ENCODE measurements around the gene PAX6.

PAX6 gene

DNA sequence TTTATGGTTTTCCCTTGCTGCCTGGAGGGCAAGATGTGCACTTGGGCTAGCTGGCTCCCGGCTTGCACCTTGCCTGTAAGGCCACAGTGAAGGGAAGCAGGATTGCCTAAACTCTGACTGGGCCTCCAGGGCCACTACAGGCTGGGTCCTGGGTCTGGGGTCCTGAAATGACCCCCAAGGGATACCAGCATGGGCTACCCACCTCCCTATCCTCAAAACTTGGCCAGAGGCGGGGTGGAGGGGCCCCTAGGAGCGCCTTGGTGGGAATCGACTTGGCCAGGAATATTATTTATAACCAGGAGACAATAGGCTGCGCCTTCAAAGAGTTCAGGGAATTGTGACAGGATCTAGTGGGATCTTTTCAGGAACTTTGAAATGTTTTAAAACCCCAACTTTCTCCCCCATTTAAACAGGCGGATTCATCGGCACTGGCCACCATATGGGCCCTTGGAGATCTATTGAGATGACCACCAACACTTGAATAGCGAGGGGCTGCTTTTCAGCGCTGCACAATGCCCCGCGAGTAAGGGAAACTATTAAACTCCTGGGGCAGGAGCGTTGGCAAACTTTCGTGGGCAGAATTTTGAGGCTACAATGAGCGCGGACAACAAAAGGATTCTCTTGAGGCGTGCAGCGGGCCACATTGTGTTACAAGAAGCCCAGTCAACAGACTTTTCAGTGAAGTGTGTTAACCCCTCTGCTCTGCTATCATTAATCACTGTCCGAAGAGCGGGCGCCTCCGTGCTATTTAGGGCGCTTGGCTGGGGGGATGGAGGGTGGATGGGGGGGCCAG lies 15.2 kb downstream of the PAX6 start:
- Histone ChIP-seq H3K4me1 (ENCODE audit: insufficient read depth, low read length) (no peaks in the 10 kb centered on the region), H3K36me3 (ENCODE audit: insufficient read depth, low read length) (peaks cover 92% of the 10 kb centered on the region), H3K9me3 (ENCODE audit: low read length) (peaks cover 21% of the 10 kb centered on the region), H2AFZ (ENCODE audit: low read depth, low read length) (no peak overlapping the region), H3K4me3 (ENCODE audit: low read length) (no peak overlapping the region), H3K27me3 (ENCODE audit: insufficient read depth, low read length) (no peaks in the 10 kb centered on the region)

DNA sequence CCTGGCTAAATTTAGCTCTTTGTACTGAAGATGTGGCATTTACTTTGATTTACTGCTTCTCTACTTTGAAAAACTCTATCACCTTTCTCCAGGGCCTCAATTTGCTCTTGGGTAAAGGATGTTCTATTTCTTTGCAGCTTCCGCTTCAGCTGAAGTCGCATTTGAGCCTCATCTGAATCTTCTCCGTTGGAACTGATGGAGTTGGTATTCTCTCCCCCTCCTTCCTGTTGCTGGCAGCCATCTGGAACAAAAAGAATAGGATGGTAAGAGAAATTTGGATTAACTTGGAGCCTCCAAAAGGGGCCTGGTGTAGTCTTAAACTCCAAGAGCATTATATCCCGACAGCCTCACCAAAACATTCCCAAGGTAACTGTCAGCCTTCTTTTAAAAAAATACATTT lies 16.6 kb downstream of the PAX6 start:
- peaks cover 92% of the 10 kb centered on the region for H3K36me3 ChIP-seq (ENCODE audit: insufficient read depth, low read length)
- peaks cover 10% of the 10 kb centered on the region for H3K9me3 ChIP-seq (ENCODE audit: low read length)
- no peak overlapping the region for H3K4me3 ChIP-seq (ENCODE audit: low read length)
- no peaks in the 10 kb centered on the region for H3K27me3 ChIP-seq (ENCODE audit: insufficient read depth, low read length)
- no peak overlapping the region for H2AFZ ChIP-seq (ENCODE audit: low read depth, low read length)
- no peaks in the 10 kb centered on the region for H3K4me1 ChIP-seq (ENCODE audit: insufficient read depth, low read length)

DNA sequence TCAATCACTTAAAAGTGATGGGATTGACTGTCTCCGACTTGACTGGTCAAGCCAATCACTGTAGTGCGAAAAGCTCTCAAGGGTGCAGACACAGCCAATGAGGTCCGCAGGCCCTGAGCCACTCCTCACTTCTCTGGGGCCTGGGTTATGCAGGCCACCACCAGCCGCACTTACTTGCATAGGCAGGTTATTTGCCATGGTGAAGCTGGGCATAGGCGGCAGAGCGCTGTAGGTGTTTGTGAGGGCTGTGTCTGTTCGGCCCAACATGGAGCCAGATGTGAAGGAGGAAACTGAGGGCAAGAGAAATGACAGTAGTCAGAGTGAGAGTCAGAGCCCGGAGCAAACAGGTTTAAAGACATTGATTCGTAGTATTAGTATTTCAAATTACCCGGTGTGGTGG lies 17.9 kb downstream of the PAX6 start:
- Histone ChIP-seq H3K36me3 (ENCODE audit: insufficient read depth, low read length) (peaks cover 87% of the 10 kb centered on the region), H3K4me3 (ENCODE audit: low read length) (no peak overlapping the region), H3K27me3 (ENCODE audit: insufficient read depth, low read length) (no peaks in the 10 kb centered on the region), H2AFZ (ENCODE audit: low read depth, low read length) (no peak overlapping the region), H3K4me1 (ENCODE audit: insufficient read depth, low read length) (peaks cover 13% of the 10 kb centered on the region), H3K9me3 (ENCODE audit: low read length) (no peaks in the 10 kb centered on the region)

DNA sequence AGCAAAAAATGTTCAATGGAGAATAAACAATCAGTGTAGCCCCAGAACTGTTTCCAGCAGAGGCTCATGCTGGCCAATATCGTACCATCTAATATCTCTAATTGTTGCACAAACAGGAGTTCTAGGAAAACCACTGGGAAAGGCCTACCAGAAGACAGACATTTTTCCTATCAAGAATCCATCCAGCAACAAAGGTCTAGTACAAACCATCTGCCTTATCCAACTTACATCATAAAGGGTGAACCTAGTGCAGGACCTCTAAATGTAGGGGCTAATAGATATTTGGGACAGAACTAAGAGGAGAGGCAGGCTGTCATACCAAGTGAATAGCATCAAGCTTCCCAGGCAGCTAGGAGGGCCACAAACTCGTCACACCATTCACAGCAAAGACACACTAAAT lies 18.7 kb downstream of the PAX6 start:
- Histone ChIP-seq H3K4me1 (ENCODE audit: insufficient read depth, low read length) (peaks cover 21% of the 10 kb centered on the region), H2AFZ (ENCODE audit: low read depth, low read length) (no peak overlapping the region), H3K9me3 (ENCODE audit: low read length) (no peaks in the 10 kb centered on the region), H3K4me3 (ENCODE audit: low read length) (no peak overlapping the region), H3K36me3 (ENCODE audit: insufficient read depth, low read length) (peaks cover 79% of the 10 kb centered on the region), H3K27me3 (ENCODE audit: insufficient read depth, low read length) (no peaks in the 10 kb centered on the region)

DNA sequence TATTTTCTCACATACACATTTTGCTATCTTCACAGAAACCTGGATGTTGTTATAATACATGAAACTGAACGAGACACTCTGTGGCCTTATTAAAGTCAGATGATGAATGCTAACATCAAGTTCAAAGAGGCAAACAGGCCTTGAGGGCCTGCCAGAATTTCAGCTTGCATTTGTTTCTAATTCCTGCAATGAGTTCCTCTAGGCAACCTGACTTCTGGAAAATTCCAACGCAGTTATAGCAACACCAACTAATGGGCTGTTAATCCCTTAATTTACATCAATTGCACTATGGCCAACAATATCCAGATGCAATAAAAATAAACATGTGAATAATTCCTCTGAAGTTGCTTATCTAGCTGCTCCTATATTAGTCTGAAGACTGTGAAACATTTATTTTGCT lies 19.1 kb downstream of the PAX6 start:
- no peak overlapping the region for H2AFZ ChIP-seq (ENCODE audit: low read depth, low read length)
- peaks cover 25% of the 10 kb centered on the region for H3K4me1 ChIP-seq (ENCODE audit: insufficient read depth, low read length)
- H3K9me3 ChIP-seq (ENCODE audit: low read length) = no peaks in the 10 kb centered on the region
- H3K36me3 ChIP-seq (ENCODE audit: insufficient read depth, low read length) = peaks cover 75% of the 10 kb centered on the region
- no peaks in the 10 kb centered on the region for H3K27me3 ChIP-seq (ENCODE audit: insufficient read depth, low read length)
- no peak overlapping the region for H3K4me3 ChIP-seq (ENCODE audit: low read length)

DNA sequence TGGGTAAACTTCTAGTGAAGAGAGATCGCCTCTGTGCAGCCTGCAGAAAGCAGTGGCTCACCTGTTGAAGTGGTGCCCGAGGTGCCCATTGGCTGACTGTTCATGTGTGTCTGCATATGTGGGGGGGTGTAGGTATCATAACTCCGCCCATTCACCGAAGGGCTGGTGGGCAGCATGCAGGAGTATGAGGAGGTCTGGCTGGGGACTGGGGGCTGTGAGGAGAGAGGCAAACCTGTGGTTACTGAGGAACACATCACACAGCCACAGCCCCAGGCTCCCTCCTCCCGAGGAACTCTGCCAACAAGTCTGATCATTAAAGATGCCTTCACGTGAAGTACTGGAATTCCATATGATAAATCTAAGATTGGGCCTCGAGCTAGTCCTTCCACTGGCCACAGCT lies 20.5 kb downstream of the PAX6 start:
- H3K36me3 ChIP-seq (ENCODE audit: insufficient read depth, low read length) = peaks cover 64% of the 10 kb centered on the region
- no peak overlapping the region for H2AFZ ChIP-seq (ENCODE audit: low read depth, low read length)
- H3K4me3 ChIP-seq (ENCODE audit: low read length) = no peak overlapping the region
- H3K27me3 ChIP-seq (ENCODE audit: insufficient read depth, low read length) = no peaks in the 10 kb centered on the region
- H3K9me3 ChIP-seq (ENCODE audit: low read length) = no peaks in the 10 kb centered on the region
- H3K4me1 ChIP-seq (ENCODE audit: insufficient read depth, low read length) = peaks cover 31% of the 10 kb centered on the region

DNA sequence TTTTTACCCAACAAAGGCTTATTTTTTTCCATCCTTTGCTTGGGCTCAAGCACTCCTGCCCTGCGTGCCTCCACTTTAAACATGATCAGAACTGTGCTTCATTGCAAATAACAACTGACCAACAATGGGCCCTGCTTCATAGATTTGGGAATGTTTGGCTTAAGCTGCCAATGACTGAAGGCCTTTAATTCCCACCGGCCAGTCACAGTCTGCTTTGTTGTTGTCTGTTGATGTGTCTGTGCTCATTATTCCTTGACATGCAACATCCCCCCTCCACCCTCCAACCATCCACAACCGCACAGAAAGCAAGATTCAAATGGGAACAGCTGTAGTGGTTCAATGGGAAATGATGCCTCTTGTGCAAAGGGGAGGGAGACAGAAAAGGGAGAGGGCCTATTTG lies 23.0 kb downstream of the PAX6 start:
- Histone ChIP-seq H3K9me3 (ENCODE audit: low read length) (no peaks in the 10 kb centered on the region), H3K4me3 (ENCODE audit: low read length) (no peak overlapping the region), H3K36me3 (ENCODE audit: insufficient read depth, low read length) (peaks cover 42% of the 10 kb centered on the region), H2AFZ (ENCODE audit: low read depth, low read length) (no peak overlapping the region), H3K27me3 (ENCODE audit: insufficient read depth, low read length) (no peaks in the 10 kb centered on the region), H3K4me1 (ENCODE audit: insufficient read depth, low read length) (peaks cover 31% of the 10 kb centered on the region)

DNA sequence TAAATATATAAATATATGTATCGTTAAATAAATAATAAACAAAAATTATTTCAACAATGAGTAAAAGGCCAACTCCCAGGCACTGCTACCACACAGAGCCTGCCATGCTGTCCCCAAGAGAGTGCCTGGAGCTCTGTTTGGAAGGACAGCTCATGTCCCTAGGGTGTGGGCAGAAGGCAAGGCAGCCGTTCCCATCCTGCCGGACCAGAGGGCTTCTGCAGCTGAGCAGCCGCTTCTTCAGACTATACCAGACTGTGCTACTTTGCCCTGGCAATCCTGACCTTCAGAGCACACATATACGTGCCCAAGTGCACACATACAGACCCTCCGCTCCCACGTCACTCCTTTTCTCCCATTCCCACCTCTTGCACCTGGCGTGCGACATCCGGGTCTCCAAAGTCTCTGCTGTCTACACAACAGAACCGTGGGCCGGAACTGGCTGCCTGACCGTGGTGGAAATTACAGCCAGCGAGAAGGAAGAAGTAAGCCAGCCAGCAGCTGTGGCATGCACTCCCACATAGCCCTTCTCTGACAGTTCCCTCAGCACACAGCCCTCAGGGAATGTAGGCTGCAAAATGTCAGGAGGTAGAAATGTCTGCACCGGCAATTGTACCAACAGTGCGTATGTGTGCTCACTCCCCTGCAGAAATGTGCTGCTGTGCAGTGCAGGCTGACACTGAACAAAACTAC lies 24.0 kb downstream of the PAX6 start:
- Histone ChIP-seq H3K27me3 (ENCODE audit: insufficient read depth, low read length) (no peaks in the 10 kb centered on the region), H3K36me3 (ENCODE audit: insufficient read depth, low read length) (peaks cover 33% of the 10 kb centered on the region), H3K9me3 (ENCODE audit: low read length) (no peaks in the 10 kb centered on the region), H3K4me3 (ENCODE audit: low read length) (no peak overlapping the region), H3K4me1 (ENCODE audit: insufficient read depth, low read length) (peaks cover 31% of the 10 kb centered on the region), H2AFZ (ENCODE audit: low read depth, low read length) (no peak overlapping the region)

DNA sequence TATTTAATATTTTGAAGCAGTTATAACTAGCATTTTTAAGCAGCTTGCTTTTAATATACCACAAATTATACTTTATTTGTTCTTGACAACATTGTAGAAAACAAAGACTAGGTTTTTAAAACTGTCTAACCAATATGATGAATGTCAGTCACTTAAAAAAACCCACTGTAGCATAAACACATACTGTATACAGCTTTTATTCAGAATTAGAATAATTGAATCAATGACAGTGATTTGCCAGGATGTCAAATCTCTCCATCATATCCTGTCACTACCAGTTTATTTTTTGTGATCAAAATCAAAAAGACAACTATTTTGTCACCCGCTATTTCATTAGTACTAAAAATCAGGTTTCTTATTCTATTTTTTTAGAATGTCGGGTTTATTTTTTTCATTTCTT lies 26.5 kb downstream of the PAX6 start:
- Histone ChIP-seq H3K4me1 (ENCODE audit: insufficient read depth, low read length) (peaks cover 31% of the 10 kb centered on the region), H3K9me3 (ENCODE audit: low read length) (no peaks in the 10 kb centered on the region), H2AFZ (ENCODE audit: low read depth, low read length) (no peak overlapping the region), H3K36me3 (ENCODE audit: insufficient read depth, low read length) (peaks cover 8% of the 10 kb centered on the region), H3K4me3 (ENCODE audit: low read length) (no peak overlapping the region), H3K27me3 (ENCODE audit: insufficient read depth, low read length) (no peaks in the 10 kb centered on the region)

DNA sequence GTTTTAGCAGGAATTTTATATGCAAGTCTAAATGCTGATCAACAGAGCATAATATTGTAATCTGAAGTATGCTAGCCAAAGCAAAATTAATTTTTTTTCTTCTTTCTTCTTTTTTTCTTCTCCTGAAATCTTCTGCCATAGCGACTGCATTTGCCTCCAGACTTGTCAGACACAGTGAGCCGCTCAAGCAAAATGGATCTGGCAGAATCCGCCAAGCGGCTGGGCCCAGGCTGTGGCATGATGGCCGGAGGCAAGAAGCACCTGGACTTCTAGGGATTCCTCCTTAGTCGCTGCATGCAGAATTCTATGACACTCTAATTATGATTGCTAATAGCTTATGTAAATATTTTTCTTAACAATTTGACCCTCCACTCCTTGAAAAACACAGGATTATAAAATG lies 27.9 kb downstream of the PAX6 start:
- no peaks in the 10 kb centered on the region for H3K27me3 ChIP-seq (ENCODE audit: insufficient read depth, low read length)
- H3K4me1 ChIP-seq (ENCODE audit: insufficient read depth, low read length) = peaks cover 18% of the 10 kb centered on the region
- H3K9me3 ChIP-seq (ENCODE audit: low read length) = no peaks in the 10 kb centered on the region
- no peak overlapping the region for H3K4me3 ChIP-seq (ENCODE audit: low read length)
- no peak overlapping the region for H2AFZ ChIP-seq (ENCODE audit: low read depth, low read length)
- H3K36me3 ChIP-seq (ENCODE audit: insufficient read depth, low read length) = no peaks in the 10 kb centered on the region

DNA sequence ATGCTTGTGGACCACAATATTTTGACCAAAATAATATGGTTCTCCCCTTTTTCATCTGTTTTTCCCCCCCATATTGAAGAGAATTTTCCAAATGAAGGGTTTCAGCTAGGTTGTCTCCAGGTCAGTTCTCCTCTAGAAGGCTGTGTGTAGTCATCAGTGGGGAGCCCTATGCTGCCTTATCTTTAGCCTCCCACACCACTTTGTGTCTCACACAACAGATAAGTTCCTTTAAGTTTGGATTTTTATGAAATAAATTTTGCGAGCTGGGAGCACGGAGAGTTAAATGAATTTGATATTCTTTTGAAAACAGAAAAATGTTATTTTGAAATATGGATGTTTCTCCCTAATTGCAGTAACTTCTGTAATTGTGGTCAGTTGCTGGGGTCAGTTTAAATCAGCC lies 28.9 kb downstream of the PAX6 start:
- no peaks in the 10 kb centered on the region for H3K27me3 ChIP-seq (ENCODE audit: insufficient read depth, low read length)
- no peak overlapping the region for H2AFZ ChIP-seq (ENCODE audit: low read depth, low read length)
- no peaks in the 10 kb centered on the region for H3K36me3 ChIP-seq (ENCODE audit: insufficient read depth, low read length)
- H3K4me3 ChIP-seq (ENCODE audit: low read length) = no peak overlapping the region
- peaks cover 1% of the 10 kb centered on the region for H3K9me3 ChIP-seq (ENCODE audit: low read length)
- H3K4me1 ChIP-seq (ENCODE audit: insufficient read depth, low read length) = peaks cover 8% of the 10 kb centered on the region

DNA sequence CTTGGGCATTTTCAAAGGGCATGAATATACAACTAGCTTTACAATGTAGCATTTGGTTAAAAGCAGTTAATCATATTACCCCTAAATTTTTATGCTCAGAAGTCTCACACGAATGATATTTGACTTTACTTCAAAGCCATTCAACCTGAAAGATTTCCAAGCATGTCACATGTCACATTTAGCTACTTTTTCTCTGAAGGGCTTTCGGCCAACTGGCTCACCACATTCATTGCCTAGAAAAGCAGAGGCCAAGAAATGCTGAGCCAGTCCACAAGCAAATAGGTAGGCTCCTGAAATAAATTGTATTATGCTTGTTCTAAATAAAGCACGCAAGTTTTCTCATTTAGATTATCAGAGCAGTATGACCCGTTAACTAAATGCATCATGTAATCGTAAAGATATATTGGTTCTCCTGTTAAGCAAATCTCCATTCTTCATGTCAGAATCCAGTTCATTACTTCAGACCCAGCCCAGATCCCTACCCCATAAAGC lies 30.6 kb downstream of the PAX6 start:
- Histone ChIP-seq H2AFZ (ENCODE audit: low read depth, low read length) (no peak overlapping the region), H3K4me3 (ENCODE audit: low read length) (no peak overlapping the region), H3K4me1 (ENCODE audit: insufficient read depth, low read length) (no peaks in the 10 kb centered on the region)

DNA sequence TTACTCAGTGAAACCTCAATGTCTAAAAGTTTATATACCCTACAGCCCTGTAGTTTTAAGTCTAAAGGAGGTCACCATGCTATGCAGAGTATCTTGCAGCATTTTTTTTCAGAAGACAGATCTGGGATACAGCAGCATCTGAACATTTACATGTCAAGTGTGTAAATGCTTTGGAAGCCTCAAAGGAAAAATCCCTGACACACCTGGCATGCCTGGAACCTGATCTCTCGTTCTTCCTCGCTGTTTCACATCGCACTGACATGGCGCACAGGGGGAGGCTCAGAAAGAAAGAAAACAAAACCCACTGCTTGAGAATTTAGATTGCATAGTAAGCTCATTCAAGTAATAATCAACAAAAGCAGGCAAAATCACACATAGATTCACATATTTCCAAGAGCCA lies 31.0 kb downstream of the PAX6 start:
- H3K27me3 ChIP-seq (ENCODE audit: insufficient read depth, low read length) = no peaks in the 10 kb centered on the region
- H3K4me1 ChIP-seq (ENCODE audit: insufficient read depth, low read length) = no peaks in the 10 kb centered on the region
- H3K9me3 ChIP-seq (ENCODE audit: low read length) = peaks cover 3% of the 10 kb centered on the region
- H2AFZ ChIP-seq (ENCODE audit: low read depth, low read length) = no peak overlapping the region
- H3K4me3 ChIP-seq (ENCODE audit: low read length) = no peak overlapping the region
- H3K36me3 ChIP-seq (ENCODE audit: insufficient read depth, low read length) = no peaks in the 10 kb centered on the region

More for the DNA sequence above, 30.6 kb downstream of the PAX6 start:
- no peaks in the 10 kb centered on the region for H3K27me3 ChIP-seq (ENCODE audit: insufficient read depth, low read length)
- H3K36me3 ChIP-seq (ENCODE audit: insufficient read depth, low read length) = no peaks in the 10 kb centered on the region
- peaks cover 3% of the 10 kb centered on the region for H3K9me3 ChIP-seq (ENCODE audit: low read length)

Measured in neuron (in vitro differentiated cells).